Dedifferentiated amniotic fluid mesenchymal stem cell (primary cell): ENCODE measurements around the gene NOP9.
A peak's percentile ranks its signal among the peaks of the same experiment; 100 is the strongest.
"Not testable (repeated sequence)": the region's sequence is repeated elsewhere in the genome, so short reads cannot be mapped to it uniquely, and the experiment has no call there.

Source experiments
- DNase-seq: peaks from one replicate; pipeline ENCODE4 v3.0.0-alpha.2; 2016; ENCODE audit errors: extremely low spot score

The NOP9 gene

DNA sequence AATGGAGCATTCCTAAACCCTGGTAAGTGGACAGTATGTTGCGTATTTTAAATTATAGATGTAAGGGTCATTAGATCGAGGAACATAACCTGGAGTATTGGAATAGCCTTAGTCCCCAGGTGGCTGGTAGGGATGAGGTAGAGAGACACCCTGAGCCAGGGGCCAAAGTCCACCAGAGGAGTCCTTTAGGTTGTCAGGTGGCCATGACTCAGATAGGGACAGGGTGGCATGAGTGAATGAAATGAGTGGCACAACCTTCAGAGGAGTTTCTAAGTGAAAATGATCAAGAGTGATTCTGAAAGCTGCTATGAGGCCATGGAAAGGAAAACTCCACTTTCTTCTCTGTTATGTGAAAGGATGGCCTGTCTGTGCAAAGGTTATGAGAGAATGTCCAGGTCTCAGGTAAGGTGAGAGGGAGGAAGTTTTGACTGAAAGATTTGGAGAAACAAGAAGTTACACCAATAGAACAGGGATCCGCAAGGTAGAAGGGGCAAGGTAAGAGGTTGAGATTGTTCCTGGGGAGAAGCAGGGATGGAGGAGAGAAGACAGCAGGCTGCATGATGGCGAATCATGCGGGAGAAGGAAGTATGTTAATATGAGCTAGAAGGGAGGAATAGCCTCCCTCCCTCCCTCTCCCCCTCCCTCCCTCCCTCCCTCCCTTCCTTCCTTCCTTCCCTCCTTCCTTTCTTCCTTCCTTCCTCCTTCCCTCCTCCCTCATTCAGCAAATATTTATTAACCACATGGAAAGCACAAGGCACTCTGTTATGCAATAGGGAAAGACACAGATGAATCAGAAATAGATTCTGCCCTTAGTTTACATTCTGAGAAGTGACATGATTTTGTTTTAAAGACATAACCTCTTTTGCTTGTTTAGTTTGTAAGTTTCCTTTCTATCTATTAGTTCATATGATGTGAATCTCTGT, 54.2 kb downstream of the NOP9 start:
- peak; percentile 38 for DNase-seq

DNA sequence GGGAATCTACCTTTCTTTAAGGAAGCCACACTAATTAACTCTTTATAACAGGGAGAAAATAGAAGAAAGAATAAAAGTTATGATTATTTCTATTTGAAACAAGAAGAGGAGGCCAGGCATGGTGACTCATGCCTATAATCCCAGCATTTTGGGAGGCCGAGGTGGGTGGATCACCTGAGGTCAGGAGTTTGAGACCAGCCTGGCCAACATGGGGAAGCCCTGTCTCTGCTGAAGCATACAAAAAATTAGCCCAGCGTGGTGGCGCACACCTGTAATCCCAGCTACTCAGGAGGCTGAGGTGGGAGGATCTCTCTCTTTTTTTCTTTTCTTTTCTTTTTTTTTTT, 54.8 kb downstream of the NOP9 start:
- not testable (repeated sequence) for DNase-seq

DNA sequence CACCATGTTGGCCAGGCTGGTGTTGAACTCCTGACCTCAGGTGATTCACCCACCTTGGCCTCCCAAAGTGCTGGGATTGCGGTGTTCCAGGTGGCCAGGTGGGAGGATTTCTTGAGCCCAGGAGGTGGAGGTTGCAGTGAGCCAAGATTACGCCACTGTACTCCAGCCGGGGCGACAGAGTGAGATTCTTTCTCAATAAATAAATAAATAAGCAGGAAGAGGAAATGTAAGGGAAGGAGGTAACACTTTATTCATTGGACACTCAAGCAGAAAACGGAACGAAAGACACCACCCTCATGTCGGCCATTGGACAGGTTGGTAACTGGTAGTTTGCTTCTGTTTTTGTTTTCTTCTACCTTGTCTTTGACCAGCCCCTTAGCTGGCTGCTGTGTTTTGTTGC, 55.4 kb downstream of the NOP9 start:
- DNase-seq = no peak

DNA sequence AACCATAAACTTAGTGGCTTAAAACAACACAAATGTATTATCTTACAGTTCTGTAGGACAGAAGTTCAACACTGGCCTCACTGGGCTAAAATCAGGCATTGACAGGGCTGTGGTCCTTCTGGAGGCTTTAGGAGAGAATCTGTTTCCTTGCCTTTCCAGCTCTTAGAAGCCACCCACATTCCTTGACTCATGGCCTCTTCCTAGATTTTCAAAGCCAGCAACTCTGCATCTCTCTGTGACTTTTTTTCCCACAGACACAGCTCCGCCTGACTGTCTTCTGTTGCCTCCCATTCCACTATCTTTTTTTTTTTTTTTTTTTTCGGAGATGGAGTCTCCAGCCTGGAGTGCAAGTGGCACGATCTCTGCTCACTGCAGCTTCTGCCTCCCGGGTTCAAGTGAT, 56.6 kb downstream of the NOP9 start:
- no peak for DNase-seq
